ENCODE measurements around the gene PDE4D.

DNA sequence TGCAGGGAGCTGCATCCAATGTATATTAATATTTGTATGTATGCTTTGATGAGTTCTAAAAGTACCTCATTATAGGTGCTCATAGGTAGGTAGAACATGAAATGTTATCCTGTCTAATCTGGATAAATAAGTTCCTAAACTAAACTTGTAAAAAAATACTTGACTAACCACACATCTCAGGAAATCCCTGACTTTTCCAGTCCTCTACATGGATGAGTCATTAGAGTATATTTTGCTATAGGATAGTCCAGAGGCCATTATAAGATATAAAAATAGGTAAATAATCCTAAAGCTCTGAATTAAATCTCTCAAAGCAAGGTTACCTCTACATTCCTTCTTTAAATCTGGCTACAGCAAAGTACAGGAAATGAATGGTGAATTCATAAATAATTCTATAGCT, 906.3 kb downstream of the PDE4D start:
- TF ChIP-seq, protein P1, sequence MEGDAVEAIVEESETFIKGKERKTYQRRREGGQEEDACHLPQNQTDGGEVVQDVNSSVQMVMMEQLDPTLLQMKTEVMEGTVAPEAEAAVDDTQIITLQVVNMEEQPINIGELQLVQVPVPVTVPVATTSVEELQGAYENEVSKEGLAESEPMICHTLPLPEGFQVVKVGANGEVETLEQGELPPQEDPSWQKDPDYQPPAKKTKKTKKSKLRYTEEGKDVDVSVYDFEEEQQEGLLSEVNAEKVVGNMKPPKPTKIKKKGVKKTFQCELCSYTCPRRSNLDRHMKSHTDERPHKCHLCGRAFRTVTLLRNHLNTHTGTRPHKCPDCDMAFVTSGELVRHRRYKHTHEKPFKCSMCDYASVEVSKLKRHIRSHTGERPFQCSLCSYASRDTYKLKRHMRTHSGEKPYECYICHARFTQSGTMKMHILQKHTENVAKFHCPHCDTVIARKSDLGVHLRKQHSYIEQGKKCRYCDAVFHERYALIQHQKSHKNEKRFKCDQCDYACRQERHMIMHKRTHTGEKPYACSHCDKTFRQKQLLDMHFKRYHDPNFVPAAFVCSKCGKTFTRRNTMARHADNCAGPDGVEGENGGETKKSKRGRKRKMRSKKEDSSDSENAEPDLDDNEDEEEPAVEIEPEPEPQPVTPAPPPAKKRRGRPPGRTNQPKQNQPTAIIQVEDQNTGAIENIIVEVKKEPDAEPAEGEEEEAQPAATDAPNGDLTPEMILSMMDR (IDR thresholded peaks at IDR 0.05): no peak
- no peak for TF ChIP-seq POLR2AphosphoS5 (IDR thresholded peaks at IDR 0.05; ENCODE audit: low read depth, low read length)
